ENCODE measurements around the gene CHRNA10.

The CHRNA10 gene

GRCh38 chr11:3671334-3672254 lies at the start of gene CHRNA10:
Gene CHRNA10 (minus strand): TSS chr11:3671384. CDS start chr11:3671312, 72 bp downstream.
- DNase-seq, result no peak

GRCh38 chr11:3712274-3712673 lies 41.1 kb upstream of the CHRNA10 start:
- no peak for DNase-seq

DNA sequence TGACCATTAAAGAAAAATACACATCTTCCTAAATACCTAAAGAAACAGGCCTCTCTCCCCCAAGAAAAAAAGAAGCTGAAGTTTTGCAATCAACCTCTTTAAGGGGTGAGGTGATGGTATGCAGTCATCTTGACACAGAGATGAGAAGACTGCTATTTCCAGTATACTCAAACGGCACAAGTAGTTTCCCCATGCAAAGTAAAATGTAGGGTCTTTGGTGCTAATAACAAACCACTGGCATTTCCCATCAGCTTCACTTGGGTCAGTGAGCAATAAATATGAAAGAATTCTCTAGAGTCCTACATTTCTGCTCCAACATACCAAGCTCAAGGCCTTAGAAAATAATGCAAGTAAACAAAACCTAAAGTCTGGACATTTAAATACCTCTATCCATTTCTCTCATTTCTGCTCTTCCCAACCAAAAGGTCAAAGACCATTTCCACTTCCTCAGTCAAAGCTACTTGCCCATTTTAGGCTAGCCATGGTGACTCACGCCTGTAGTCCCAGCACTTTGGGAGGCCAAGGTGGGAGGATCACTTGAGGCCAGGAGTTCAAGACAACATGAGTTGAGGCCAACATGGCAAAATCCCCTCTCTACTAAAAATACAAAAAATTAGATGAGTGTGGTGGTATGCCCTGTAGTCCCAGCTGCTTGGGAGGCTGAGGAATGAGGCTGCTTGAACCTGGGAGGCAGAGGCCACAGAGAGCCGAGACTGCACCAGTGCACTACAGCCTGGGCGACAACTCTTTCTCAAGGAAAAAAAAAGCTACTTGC lies 39.5 kb upstream of the CHRNA10 start:
- DNase-seq, result no peak

- no peak for DNase-seq
These were observed 38.8 kb upstream of the CHRNA10 start for GRCh38 chr11:3709977-3710376.

GRCh38 chr11:3707176-3707575 lies 36.0 kb upstream of the CHRNA10 start:
- no peak for DNase-seq

DNA sequence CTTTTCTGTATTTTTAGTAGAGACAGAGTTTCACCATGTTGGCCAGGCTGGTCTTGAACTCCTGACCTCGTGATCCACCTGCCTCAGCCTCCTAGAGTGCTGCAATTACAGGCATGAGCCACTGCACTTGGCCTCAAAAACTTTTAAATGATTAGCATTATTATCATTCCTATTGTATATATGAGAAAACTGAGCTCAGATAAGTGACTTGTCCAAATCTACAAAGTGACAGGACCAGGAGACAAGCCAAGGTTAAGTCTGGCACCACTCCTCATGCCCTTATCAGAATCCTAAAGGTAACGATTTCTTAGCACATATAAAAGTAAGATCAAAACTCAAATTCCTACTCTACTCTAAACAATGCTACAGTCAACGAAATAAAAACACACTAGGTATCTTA lies 32.2 kb upstream of the CHRNA10 start:
- DNase-seq, result no peak

GRCh38 chr11:3700910-3701309 lies 29.7 kb upstream of the CHRNA10 start:
- DNase-seq, result no peak

DNA sequence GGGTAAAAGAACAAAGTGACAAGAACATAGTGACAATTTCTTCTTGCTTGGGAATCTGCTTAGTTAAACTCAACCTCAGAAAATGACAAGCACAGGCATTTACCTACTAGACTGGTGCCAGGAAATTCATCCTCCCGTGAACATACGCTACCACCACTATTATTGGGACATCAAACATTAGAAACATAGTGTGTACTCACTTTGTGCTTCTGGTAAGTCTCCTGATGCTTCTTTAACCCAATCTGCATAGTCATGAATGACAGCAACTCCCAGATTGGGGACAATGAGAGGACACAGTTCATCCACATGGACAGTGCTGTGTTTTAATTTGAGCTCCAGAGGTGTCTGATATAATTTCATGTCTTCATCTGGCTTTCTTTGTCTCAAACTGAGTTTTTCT lies 29.2 kb upstream of the CHRNA10 start:
- no peak for DNase-seq

DNA sequence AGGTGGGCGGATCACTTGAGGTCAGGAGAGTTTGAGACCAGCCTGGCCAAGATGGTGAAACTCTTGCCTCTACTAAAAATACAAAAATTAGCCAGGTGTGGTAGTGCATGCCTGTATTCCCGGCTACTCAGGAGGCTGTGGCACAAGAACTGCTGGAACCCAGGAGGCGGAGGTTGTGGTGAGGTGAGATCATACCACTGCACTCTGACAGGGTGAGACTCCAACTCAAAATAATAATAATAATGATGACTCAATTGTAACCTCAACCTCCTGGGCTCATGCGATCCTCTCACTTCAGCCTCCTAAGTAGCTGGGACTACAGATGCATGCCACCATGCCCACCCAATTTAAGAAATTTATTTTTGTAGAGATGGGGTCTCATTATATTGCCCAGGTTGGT lies 15.6 kb upstream of the CHRNA10 start:
- no peak for DNase-seq

DNA sequence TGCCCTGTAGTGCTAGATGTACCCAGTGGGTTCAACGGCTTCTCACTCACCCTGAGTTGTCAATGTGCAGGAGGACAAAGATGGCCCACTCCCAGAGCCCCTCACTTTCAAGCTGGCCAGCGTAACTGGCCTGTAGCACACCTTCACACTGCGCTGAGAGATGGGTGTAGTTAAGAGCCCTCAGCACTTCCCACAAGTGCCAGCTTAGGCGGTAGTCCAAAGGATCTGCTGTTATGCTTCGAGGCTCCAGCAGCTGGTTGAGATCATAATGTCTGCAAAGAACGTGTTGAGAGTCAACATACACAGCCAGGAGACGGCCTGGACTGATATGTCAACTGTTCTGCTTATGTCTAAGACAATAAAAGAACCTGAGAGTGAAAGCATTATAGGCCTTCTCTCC lies 14.7 kb upstream of the CHRNA10 start:
- DNase-seq, result no peak

GRCh38 chr11:3684819-3685172 lies 13.6 kb upstream of the CHRNA10 start:
- DNase-seq, result no peak

- no peak for DNase-seq
These were observed 13.1 kb upstream of the CHRNA10 start for GRCh38 chr11:3684129-3684818.

DNA sequence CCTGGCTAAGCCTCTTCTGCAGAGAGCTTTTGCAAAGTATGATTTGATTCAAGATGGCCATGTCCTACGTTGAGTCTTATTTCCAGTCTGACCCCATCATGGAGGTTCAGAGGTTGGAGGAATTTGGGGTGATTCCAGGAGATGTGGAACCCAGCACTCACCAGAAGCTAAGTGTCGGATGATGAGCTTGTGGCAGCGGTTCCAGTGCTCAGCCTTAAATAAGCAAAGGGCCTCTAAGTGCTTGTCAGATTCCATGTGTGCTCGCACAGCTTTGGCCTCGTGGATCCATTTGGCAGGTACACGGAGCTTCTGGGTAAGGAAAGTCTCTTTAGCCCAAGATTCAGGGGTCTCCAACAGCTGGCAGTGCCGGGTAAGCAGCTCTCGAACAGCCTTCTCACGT lies 11.9 kb upstream of the CHRNA10 start:
- no peak for DNase-seq

DNA sequence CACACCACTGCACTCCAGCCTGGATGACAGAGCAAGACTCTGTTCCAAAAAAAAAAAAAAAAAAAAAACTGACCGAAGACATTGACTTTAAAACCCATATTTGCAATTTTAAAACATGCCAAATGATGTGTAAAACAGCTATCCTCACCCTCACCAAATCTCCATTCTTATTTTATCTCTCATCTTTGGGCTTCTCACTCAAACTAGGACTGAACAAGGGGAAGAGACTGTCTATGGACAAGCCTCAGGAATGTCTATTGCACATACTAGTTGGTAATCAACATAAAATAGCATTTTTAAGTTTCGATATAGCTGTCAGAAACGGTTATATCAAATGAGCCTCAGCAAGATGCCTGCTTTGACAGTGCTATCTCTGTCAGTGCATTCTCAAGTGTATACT lies 7.9 kb upstream of the CHRNA10 start:
- no peak for DNase-seq

DNA sequence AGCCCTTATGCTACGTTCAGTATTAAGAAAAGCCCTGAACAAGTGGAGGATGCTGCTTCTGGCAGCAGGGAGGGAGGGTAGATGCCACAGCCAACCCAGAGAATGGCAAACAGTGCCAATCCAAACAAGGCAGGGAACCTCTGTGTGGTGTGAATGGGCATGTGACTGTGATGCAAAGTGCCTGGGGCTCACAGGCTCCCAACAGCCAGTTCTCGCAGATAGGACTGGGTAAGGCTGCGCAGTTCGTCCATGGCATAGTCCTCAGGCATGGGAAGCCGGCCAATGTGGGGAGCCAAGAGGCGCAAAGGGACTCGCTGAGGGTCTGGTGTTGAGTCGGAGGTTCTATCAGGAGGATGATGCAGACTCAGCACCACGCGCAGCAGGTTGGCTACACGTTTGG lies 4.8 kb upstream of the CHRNA10 start:
- DNase-seq, result no peak

DNA sequence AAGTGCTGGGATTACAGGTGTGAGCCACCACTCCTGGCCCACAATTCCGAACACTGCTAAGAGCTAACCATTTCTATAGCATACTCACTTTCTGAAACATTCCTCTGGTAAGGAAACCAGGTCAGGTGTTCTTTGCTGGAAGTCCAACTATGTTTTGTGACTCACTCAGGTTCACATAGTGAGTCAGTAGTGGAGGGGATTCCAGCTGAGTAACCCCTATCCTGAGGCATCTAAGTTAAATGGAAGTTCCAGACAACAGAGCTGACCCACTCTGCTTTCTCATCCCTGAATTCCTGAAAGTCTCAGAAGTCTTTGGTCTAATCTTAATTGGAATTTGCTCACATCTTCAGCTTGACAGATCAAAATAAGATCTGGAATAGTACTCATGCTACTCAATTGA lies 3.0 kb upstream of the CHRNA10 start:
- no peak for DNase-seq

DNA sequence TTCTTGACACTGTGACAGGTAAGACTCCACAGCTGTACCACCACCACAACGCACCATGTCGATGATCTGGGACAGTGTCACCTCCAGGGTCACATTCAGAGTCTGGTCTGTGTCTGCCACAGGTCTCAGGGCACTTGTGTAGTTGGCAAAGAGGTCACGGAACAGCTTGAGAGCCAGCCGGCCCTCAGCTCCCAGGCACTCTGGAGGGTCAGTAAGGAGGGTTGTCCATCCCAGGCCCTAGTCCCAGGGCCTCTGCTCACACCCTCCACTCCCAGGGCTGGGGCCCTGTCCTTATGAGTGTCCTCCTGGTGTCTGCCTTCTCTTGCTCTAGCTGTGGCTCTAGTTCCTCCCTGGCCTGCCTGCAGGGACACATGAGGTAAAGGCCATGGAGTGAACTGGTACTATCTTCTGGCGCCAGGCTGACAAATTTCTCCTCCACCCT lies 1.4 kb downstream of the CHRNA10 start:
- no peak for DNase-seq

DNA sequence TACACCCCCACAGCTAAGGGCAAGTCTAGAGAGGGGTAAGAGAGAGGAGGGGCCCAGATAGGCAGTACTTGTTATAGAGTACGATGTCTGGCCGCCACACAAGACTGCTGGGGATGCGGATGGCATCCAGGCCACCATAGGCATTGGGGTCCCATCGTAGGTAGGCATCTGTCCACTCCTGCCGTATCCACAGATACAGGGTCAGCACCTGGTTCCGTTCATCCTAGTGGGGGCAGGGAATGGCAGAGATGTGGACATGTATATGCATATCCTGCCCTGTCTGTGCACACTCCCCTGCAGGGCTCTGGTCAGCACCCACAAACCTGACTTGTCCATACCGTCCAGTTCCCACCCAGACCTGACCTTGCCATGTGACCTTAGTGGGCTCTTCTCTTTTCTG lies 2.1 kb downstream of the CHRNA10 start:
- DNase-seq, result no peak

GRCh38 chr11:3667149-3668035 lies 3.8 kb downstream of the CHRNA10 start:
- no peak for DNase-seq

DNA sequence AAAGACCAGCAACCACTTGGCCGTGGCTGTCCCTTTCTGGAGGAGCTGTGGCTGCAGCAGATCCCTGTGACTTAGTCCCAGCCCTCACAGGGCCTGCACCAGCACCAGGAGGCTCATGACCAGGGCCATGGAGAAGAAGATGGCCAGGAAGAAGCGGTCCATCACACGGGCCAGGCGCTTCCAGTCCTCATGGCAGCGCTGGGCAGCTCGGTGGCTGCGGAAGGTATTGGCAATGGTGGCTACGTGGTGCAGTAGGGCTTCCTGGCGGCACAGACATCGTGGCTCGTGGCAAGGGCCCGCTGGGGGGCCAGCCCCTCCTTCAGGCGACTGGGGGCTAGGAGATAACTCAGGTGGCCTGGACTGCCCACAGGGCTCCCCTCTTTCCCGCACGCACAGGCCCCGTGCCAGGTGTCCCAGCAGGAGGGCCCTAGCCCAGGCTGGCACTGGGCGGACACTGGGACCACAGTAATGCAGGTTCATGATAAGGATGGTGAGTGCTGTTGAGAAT lies 5.1 kb downstream of the CHRNA10 start:
- DNase-seq, result no peak
